Testis (tissue), 3 donors: ENCODE results near the gene SUSD2. TPM values are rescaled to one million over a fixed set of nuclear protein-coding genes. Genes with fewer than 3 reads are reported as not detected.

Experiments used
- DNase-seq: peaks from one replicate; pipeline ENCODE4 v3.0.0-alpha.2; 2019
- H3K27ac ChIP-seq, 2 donors: fragments of 200-600 bp; sonication (generic); one replicate each; pipeline ENCODE4 v1.5.1; 2019
- H3K27me3 ChIP-seq: fragments of 200-600 bp; sonication (generic); one replicate; pipeline ENCODE4 v1.5.1; 2019
- H3K36me3 ChIP-seq: fragments of 200-600 bp; sonication (generic); one replicate; pipeline ENCODE4 v1.5.1; 2017; ENCODE audit warnings: low read depth; ENCODE audit errors: missing control alignments
- H3K4me1 ChIP-seq: fragments of 200-600 bp; sonication (generic); one replicate; pipeline ENCODE4 v1.5.1; 2019
- H3K4me3 ChIP-seq, 2 donors: fragments of 200-600 bp; sonication (generic); one replicate each; pipeline ENCODE4 v1.5.1; 2017 to 2019
- H3K9me3 ChIP-seq: fragments of 200-600 bp; sonication (generic); one replicate; pipeline ENCODE4 v1.5.1; 2017
- POLR2A ChIP-seq: fragments of 450-650 bp; IDR thresholded peaks from one replicate; pipeline ENCODE4 v1.6.1; 2017; ENCODE audit warnings: antibody characterized with exemption, mild to moderate bottlenecking, moderate library complexity
- WGBS, 2 donors: methylation state at CpG; one replicate each; pipeline ENCODE4 v1.1.5; 2018; 5-methylcytosine and 5-hydroxymethylcytosine counted together
- intact Hi-C: fragments of 100-400 bp; cut with DNase I; formaldehyde crosslinking; loops from one replicate; pipeline ENCODE4 v1.15.1; 2023; ENCODE audit warnings: low total_unique reads
- polyA plus RNA-seq: library from polyadenylated mRNA; stranded (reverse); fragments of 350-450 nt; fragmentation: Illumina TruSeq; extraction: RNeasy Lipid Tissue Mini Kit (QIAGEN cat#74804); gene quantifications from one replicate; pipeline ENCODE4 v1.2.3, GENCODE V29; 2014; ENCODE audit warnings: low read depth, low replicate concordance; ENCODE audit not compliant: insufficient read depth
- total RNA-seq, 2 donors: library from RNA; depleted of rRNA; stranded (reverse); fragments of >200 nt; gene quantifications; one replicate each; pipeline ENCODE4 v1.2.3, GENCODE V29; 2016
- TF ChIP-seq, protein P1 (sequence below), 3 experiments: fragments of 450-650 bp in 2 of 3; fragments of 200-600 bp in 1 of 3; sonication (generic) in 1 of 3; IDR thresholded peaks; one replicate each; pipeline ENCODE4 v1.5.1; 2016 to 2019; ENCODE audit warnings: antibody characterized with exemption in 3 of 3, mild to moderate bottlenecking in 2 of 3, moderate library complexity in 1 of 3

The SUSD2 gene
- total and polyA plus RNA-seq, 3 donors from 2014 or later: 5.3 to 11.9 (median 5.7) TPM

DNA sequence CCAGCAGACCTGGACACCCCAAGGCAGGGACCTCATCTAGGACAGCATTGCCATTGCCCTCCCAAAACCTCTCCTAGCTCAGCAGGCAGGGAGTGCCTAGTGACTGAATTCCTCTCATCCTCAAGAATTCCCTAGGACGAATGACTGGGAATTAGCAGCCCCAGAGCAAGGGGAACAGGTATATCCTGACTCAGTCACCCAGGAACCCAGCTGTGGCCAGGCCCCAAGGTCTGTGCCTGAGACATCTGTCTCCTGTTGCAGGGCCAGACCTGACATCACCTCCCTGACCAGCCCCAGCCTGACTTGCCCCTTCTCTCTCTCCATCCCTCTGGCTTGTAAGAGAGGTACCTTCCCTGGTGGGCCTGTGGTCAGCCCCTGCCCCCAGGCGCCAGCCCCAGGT is 39.0 kb upstream of the SUSD2 start:
- Histone ChIP-seq H3K4me1 (peaks cover 36% of the 10 kb centered on the region), H3K4me3 (no peak overlapping the region)

DNA sequence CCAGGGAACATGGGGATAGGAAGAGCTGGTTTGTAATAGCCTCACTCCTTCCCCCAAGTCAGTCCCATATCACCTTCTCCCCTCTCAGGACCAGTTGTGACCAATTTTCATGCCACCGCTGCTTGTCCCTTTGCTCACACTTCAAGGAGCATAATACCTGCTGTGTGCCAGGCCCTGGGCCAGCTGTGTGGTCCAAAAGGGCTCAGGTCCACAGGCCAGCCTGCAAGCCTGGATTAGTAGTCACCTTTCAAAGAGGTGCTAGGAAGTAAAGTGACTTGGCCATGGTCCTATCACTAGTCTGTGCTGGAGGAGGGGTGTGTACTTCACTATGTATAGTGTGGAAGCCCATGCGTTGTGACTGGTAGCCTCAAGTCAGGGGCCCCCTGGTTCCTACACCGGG is 38.5 kb upstream of the SUSD2 start:
- no peaks in the 10 kb centered on the region for H3K36me3 ChIP-seq
- no peak for DNase-seq
- intact Hi-C loops: no loop called here
- H3K9me3 ChIP-seq: no peaks in the 10 kb centered on the region
- peaks cover 37% of the 10 kb centered on the region for H3K4me1 ChIP-seq
- no peaks in the 10 kb centered on the region for H3K27me3 ChIP-seq
- H3K4me3 ChIP-seq: no peak overlapping the region
- TF ChIP-seq POLR2A: no peak
- TF ChIP-seq, protein P1, sequence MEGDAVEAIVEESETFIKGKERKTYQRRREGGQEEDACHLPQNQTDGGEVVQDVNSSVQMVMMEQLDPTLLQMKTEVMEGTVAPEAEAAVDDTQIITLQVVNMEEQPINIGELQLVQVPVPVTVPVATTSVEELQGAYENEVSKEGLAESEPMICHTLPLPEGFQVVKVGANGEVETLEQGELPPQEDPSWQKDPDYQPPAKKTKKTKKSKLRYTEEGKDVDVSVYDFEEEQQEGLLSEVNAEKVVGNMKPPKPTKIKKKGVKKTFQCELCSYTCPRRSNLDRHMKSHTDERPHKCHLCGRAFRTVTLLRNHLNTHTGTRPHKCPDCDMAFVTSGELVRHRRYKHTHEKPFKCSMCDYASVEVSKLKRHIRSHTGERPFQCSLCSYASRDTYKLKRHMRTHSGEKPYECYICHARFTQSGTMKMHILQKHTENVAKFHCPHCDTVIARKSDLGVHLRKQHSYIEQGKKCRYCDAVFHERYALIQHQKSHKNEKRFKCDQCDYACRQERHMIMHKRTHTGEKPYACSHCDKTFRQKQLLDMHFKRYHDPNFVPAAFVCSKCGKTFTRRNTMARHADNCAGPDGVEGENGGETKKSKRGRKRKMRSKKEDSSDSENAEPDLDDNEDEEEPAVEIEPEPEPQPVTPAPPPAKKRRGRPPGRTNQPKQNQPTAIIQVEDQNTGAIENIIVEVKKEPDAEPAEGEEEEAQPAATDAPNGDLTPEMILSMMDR (IDR thresholded peaks at IDR 0.05): no peak
- WGBS, 2 donors: 94 to 95% methylated on average over 3 of the region's 3 CpGs
- no peak overlapping the region for H3K27ac ChIP-seq

More for the DNA sequence above, 39.0 kb upstream of the SUSD2 start:
- intact Hi-C loops: no loop called here
- H3K27me3 ChIP-seq: no peaks in the 10 kb centered on the region
- H3K9me3 ChIP-seq: no peaks in the 10 kb centered on the region
- no peak for DNase-seq
- H3K36me3 ChIP-seq: no peaks in the 10 kb centered on the region
- H3K27ac ChIP-seq: no peak overlapping the region
- WGBS, 2 donors: 92% methylated on average over 2 of the region's 2 CpGs; no CpG with 5 or more reads in 1 of the 2 donors
- TF ChIP-seq, protein P1 (IDR thresholded peaks at IDR 0.05): no peak
- TF ChIP-seq POLR2A: no peak

DNA sequence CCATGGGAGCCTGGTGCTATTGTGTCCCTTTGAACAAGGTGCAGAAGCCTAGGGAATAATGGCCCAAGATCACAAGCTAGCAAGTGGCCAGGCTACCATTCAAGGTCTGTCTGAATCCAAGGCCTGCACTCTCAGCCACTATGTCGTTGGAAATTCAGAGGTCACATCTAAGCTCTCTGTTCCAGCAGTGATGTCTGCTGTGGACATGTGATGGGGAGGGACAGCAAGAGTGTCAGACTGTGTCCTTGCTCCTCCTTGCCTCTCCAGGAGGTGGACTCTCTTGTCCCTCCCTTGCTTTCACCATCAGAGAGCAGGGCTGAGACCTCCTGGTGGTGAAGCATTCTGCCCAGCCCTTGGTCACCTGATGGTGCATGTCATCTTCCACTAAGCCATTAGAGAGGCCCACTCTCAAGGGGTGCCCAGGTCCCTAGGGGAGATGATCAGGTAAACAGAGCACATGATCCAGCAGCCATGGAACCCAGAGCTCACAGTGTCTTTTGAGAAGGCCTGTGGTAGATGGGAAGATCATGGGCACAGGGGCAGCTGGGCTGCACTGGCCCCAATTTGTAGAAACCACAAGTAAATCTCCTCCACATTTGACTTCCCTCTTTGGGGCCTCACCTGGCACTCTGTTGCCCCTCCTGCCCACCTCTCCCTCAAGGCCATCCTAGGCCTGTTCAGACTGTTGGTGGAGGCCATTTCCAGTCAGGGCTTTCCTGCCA is 37.1 kb upstream of the SUSD2 start:
- DNase-seq: no peak
- TF ChIP-seq POLR2A: no peak
- TF ChIP-seq, protein P1 (IDR thresholded peaks at IDR 0.05): no peak
- intact Hi-C loops: no loop called here
- Histone ChIP-seq H3K36me3 (no peaks in the 10 kb centered on the region), H3K27me3 (no peaks in the 10 kb centered on the region), H3K27ac (no peak overlapping the region), H3K9me3 (no peaks in the 10 kb centered on the region), H3K4me1 (peaks cover 41% of the 10 kb centered on the region), H3K4me3 (no peak overlapping the region)
- WGBS, 2 donors: 67 to 75% methylated on average over 1 of the region's 1 CpG

DNA sequence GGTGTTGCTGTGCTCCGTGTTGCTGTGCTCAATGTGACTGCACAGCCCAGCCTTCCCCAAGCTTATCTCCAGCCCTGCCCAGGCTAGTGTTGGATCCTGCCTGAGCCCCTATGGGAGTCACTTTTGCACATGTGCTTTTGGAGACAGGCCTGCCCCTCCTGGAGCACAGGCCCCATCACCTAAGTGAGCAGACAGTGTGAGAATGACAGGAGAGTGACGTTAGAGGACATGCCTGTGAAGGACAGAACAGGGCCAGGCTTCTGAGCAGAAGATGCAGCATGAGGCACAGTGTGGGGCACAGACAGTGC is 36.6 kb upstream of the SUSD2 start:
- no peaks in the 10 kb centered on the region for H3K36me3 ChIP-seq
- no peak overlapping the region for H3K4me3 ChIP-seq
- intact Hi-C loops: no loop called here
- H3K9me3 ChIP-seq: no peaks in the 10 kb centered on the region
- peaks cover 40% of the 10 kb centered on the region for H3K4me1 ChIP-seq
- H3K27me3 ChIP-seq: no peaks in the 10 kb centered on the region
- 50 to 66% methylated on average over 1 to 2 of the region's 2 CpGs for WGBS, 2 donors
- DNase-seq: no peak
- TF ChIP-seq POLR2A: no peak
- TF ChIP-seq, protein P1 (IDR thresholded peaks at IDR 0.05): no peak
- no peak overlapping the region for H3K27ac ChIP-seq
